ENCODE measurements around the gene SOAT2.

The SOAT2 gene

DNA sequence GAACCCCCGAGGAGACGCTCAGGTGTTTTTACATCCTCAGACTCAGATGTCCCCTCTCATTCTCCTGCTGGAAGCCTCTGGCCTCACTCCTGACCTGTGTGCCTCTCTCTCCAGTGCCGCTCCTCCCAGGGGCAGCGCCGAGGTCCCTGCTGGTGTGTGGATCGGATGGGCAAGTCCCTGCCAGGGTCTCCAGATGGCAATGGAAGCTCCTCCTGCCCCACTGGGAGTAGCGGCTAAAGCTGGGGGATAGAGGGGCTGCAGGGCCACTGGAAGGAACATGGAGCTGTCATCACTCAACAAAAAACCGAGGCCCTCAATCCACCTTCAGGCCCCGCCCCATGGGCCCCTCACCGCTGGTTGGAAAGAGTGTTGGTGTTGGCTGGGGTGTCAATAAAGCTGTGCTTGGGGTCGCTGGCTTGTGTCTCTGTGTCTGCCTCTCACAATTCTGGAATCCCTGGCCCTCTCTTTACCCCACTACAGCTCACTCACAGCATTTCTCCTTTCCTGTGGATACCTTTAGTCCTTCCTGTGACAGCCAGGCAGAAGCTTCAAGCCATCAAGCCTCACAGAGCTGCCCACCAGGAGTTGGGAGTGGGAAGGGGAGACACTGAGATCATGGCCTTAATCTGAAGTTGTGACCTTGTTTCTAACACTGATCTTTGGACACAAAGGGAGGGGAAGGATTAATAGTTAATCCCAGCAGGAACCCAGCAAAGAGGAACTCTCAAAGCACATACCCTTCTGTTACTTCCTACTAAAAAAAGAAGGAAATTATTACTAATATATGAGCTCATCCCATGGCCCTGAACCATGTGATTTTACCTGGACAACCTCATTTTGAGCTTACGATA, 1.1 kb upstream of the SOAT2 start:
- TF ChIP-seq, protein P1, sequence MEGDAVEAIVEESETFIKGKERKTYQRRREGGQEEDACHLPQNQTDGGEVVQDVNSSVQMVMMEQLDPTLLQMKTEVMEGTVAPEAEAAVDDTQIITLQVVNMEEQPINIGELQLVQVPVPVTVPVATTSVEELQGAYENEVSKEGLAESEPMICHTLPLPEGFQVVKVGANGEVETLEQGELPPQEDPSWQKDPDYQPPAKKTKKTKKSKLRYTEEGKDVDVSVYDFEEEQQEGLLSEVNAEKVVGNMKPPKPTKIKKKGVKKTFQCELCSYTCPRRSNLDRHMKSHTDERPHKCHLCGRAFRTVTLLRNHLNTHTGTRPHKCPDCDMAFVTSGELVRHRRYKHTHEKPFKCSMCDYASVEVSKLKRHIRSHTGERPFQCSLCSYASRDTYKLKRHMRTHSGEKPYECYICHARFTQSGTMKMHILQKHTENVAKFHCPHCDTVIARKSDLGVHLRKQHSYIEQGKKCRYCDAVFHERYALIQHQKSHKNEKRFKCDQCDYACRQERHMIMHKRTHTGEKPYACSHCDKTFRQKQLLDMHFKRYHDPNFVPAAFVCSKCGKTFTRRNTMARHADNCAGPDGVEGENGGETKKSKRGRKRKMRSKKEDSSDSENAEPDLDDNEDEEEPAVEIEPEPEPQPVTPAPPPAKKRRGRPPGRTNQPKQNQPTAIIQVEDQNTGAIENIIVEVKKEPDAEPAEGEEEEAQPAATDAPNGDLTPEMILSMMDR (IDR thresholded peaks at IDR 0.05) = no peak

DNA sequence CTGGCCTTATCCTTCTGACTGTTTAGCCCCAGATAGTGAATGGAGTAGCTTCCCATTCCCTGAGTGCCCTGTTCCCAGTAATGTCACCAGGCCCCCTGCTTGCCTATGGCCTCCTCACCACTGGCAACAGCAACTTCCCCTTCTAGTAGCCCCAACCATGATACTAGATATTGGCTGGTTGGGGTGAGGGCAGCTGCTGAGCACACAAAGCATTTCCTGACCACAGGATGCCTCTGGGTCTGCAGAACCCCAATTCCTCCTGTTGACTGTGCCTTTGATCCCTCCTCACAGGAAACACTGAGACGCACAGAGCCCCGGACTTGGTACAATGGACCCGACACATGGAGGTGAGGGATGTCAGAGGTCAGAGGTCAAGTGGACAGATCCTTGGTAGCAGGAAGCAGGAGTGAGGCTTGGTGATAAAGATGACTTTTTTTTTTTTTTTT, 597 bp downstream of the SOAT2 start:
- TF ChIP-seq, protein P1 (IDR thresholded peaks at IDR 0.05) = no peak

DNA sequence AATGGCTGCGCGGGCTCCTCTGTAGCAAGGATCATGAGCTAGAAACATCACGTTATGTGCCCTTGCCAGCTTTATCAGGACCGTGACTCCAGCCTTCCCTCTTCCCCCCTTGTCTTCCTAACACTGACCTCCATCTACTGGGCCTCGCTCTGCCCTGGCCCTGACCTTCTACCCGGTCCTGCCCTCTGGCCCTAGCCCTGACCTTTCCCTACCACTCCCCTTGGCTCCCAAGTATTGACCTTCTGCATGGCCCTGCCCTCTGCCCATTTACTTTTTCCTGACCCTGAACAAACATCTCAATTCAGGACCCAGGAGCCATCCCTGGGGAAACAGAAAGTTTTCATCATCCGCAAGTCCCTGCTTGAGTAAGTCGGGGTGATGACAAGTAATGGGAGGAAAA, 2.0 kb downstream of the SOAT2 start:
- TF ChIP-seq, protein P1 (IDR thresholded peaks at IDR 0.05) = no peak

DNA sequence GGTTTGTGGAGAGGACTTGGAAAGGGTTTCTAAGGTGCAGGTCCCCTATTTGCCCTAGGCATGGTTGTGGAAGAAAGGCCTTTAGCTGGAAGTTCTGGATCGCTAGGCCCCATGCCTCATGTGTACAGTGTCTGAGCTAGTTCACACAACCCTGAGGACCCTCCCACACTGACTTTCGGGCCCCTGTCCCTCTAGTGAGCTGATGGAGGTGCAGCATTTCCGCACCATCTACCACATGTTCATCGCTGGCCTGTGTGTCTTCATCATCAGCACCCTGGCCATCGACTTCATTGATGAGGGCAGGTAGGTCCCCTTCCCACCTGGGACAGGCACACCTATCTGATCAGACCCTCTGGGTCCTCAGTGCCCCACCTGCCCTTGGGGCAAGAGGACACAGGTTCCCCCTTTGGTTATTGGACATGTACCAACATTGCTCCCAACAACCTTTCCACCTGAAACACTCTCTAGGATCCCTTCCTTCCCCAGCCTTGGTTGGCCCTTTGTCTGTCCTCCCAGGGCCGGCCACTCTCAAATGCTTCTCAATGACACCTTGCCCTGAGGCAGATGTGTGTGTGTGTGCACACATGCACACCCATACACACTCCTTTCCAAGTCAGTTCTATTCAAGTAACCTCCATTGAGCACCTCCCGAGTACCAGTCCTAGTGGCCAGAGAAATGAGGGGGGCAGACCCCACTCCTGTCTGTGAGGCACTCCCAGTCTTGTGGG, 2.6 kb downstream of the SOAT2 start:
- TF ChIP-seq, protein P1 (IDR thresholded peaks at IDR 0.05) = no peak

DNA sequence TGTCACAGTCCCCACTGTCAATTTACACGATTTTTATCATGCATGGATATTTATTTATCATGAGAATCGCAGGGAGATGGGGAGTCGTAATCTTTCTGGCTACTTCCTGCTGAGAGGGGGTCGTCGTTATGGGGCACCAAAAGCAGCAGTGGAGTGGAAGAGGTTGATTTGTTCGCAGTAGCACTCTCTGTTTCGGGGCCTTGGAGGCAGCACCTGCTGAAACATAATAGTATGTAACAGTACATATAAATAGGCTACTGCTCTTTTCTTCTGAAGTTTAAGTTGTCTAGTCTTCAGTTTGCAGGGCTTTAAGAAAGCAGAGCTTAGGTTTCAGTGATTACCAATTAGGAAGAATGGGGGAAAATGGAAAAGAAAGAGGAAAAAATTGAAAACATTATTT, 3.8 kb downstream of the SOAT2 start:
- TF ChIP-seq, protein P1 (IDR thresholded peaks at IDR 0.05) = no peak

DNA sequence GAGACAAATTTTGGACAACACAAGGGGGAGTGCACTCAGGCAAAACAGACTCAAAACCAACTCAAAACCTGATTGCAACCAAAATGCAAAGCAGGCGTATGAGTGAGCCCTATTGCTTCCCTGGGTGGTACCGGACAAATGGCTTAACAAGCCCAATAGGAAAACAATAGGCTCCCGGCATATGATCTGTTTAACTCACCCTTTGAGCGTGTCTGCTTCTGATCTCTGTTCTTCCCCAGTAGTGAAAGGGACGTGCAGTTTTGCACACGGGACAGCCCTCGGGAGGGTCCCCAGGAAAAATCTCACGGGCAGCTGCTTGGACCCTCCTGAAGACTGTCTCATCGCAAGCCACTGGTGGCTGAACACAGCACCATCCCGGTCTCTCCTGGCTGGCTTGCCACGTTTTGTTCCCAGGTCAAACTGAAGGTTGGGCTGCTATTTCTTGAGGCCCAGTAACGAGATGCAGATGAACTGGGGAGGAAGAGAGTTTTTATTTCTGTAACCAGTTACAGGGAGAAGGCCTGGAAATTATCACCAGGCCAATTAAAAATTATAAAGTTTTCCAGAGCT, 9.9 kb downstream of the SOAT2 start:
- TF ChIP-seq, protein P1 (IDR thresholded peaks at IDR 0.05) = no peak

DNA sequence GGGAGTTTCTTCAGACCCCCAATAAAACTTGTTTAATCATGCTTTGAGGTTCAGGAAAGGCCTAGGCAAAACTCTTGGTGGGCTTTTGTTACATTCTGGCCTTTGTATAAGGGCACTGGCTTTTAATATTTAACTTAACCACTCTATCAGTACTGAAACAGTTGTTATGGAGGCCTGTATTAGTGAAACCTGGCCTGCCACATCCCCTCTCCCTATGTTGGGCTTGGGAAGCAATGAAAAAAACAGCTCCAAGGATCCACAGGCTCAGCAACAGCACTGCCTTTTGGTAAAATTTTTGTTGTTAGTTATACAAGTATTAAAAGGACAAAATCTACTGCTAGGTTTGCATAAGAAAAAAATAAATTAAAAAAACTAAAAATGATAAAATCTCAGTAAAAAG, 10.7 kb downstream of the SOAT2 start:
- TF ChIP-seq, protein P1 (IDR thresholded peaks at IDR 0.05) = no peak
